ENCODE measurements around the gene IFNG-AS1. TPM values are rescaled to one million over a fixed set of nuclear protein-coding genes. Genes with fewer than 3 reads are reported as not detected.

IFNG-AS1 gene
- total RNA-seq, 1 donor = 0.09 TPM

DNA sequence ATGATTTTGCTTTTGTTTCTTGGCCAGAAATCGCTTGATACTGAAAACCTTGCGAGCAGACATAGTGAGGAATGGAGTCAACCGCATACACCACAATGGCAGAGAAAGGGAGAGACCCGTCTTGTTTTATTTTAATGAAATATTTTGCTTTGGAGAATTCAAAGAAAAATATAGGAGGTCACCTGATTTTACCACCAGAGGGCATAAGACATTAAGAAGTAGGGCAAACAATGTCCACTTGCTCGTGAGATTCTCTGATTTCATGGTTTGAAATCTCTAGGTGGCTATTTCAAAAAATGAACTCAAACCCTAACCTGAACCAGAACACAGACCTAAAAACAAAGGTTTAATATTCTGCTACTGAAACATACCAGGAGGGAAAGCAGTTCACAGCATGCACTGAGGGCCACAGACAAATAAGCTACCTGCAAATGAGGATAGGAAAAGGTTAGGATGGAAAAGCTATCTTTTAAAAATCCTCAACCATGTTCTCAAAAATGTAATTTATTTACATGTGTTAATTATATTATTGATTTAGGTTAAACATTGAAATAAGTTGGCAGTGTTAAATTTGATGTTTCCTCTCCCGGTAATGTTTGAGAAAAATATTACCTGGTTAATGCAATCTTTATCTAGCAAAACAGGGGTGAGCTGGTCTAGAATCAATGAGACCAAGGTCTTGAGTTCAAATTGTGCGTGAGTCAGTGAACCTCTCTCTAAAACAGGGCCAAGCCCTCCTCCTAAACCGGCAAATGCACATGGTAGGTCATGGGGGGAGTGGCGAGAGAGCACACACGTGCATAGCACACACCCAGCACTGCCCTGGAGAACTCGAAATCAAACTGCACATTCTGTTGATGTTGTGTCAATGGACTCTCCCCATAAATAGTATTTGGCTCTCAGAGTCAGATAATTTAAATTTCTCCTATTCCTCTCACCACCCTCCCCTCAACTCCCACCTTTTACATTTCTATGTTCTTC, 12.5 kb downstream of the IFNG-AS1 start:
- TF ChIP-seq CTCF (IDR thresholded peaks at IDR 0.05; ENCODE audit: insufficient read depth, low read length) = peak; percentile 33
- DNase-seq (ENCODE audit: low read depth) = peak; percentile 28

GRCh38 chr12:68003777-68004176, 14.5 kb downstream of the IFNG-AS1 start:
- no peak for DNase-seq (ENCODE audit: low read depth)
- no peak for TF ChIP-seq CTCF (IDR thresholded peaks at IDR 0.05; ENCODE audit: insufficient read depth, low read length)
- H3K4me3 ChIP-seq (ENCODE audit: low read depth, low read length) = no peak overlapping the region

More for the DNA sequence above, 12.5 kb downstream of the IFNG-AS1 start:
- H3K4me3 ChIP-seq (ENCODE audit: low read depth, low read length) = no peak overlapping the region

- H3K4me3 ChIP-seq (ENCODE audit: low read depth, low read length) = no peak overlapping the region
- TF ChIP-seq CTCF (IDR thresholded peaks at IDR 0.05; ENCODE audit: insufficient read depth, low read length) = no peak
- DNase-seq (ENCODE audit: low read depth) = no peak
These were observed 17.8 kb downstream of the IFNG-AS1 start for GRCh38 chr12:68007033-68007432.

DNA sequence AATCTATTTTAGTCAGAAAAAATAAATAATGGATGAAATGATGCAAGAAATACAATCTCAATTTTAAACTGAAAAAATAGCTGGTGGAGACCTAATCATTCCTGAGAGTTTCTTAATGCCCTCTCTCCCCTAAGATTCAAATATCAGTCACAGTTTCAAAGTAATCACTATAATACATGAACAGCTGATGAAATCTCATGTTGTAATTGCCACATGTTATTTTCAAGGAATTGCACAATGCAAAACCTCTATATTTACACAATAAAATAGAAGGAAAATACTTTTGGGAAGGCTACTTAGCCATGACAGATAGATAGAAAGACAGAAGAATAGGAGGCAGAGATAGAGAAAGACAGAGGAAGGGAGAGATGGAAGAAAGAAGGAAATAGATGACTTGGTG, 18.2 kb downstream of the IFNG-AS1 start:
- H3K4me3 ChIP-seq (ENCODE audit: low read depth, low read length) = no peak overlapping the region
- no peak for TF ChIP-seq CTCF (IDR thresholded peaks at IDR 0.05; ENCODE audit: insufficient read depth, low read length)
- peak; percentile 30 for DNase-seq (ENCODE audit: low read depth)

DNA sequence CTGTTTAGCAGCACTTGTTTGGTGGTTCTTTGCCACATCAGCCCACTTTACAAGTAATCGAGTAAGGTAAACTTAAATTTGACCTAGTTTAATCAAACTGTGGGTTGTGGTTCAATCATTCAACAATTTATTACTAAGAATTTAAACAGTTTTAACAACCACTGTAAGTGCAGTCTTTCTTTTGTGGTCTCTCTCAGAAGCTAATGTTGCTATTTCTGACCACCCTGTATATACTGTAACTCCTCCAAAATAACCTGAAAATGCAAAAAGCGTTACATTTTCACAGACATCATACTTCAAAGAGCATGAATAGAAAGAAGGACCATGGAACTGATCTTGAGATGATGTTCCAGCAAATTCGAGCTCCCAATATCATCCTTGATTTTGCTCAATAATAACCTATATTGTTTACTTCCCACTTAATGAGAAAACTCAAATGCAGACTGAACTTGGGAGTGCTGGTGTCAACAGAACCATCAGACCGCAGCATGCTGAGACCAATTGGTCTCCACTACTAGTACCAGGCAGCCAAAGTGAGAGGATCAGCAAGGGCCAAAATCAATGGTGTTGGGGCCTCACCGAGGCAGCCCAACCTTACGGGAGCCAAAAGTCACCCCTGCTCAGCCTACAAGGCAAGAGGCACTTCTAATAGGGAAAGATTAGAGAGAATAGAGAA, 22.1 kb downstream of the IFNG-AS1 start:
- no peak overlapping the region for H3K4me3 ChIP-seq (ENCODE audit: low read depth, low read length)
- no peak for TF ChIP-seq CTCF (IDR thresholded peaks at IDR 0.05; ENCODE audit: insufficient read depth, low read length)
- no peak for DNase-seq (ENCODE audit: low read depth)

DNA sequence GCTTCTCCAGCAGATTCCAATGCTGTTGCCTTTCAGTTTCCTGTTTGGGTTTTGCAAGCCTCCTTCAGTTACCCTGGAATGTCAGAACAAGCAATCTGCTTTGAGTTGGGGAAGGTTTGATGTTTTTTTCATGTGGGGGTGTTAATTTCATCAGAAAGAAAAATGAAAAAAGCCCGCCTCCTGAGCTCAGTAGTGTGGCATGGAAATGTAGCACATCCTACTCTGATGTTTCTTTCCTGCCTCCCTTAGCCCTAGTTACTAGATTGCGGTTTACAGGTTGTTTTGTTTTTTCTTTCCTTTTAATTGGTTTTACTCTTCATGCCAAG, 22.6 kb downstream of the IFNG-AS1 start:
- TF ChIP-seq CTCF (IDR thresholded peaks at IDR 0.05; ENCODE audit: insufficient read depth, low read length) = no peak
- H3K4me3 ChIP-seq (ENCODE audit: low read depth, low read length) = no peak overlapping the region
- DNase-seq (ENCODE audit: low read depth) = no peak

Data from fibroblast of the aortic adventitia (primary cell).